GM19468 (cell line): ENCODE results near the gene SPEM2.

Experiments used
- ATAC-seq: cut with Tn5 transposase; IDR thresholded peaks from one replicate; pipeline ENCODE4 v1.9.1; 2021; ENCODE audit warnings: mild to moderate bottlenecking, moderate library complexity, moderate number of reproducible peaks; ENCODE audit not compliant: unreplicated experiment; ENCODE audit errors: extremely low read depth

The SPEM2 gene

DNA sequence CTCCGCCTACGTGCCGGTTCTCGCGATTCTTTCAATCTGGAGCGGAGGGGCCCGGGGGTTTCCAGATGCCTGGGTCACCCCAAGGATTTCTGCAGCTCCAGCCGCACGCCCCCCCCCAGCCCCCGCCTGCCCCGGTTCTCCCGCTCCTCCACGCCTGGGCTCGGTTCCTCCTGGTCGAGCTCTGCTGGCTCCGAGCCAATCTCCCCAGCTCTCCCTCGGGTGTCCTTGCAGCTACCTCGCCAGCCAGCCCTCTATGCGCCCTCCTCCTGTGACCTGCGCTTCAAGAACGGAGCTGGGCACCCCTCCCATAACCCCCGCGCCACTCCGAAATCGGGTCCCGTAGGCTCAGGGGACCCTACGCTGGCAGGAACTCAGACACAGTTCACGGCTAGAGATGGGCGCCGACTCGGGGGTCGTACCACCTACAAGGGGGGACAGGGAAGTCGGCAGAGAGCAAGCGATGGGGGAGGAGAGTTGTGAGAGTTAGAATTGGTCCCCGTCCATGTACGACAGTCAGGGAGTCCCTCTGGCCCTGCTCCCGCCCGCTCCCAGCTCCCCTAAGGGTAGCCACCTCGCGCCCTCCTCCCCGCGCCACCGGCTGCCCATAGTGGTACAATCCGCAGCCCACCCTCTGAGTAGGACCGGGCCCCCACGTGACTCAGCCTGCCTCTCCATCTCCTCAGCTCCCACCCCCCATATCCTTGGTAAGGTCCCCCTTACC, 14.9 kb downstream of the SPEM2 start:
- ATAC-seq: no peak

DNA sequence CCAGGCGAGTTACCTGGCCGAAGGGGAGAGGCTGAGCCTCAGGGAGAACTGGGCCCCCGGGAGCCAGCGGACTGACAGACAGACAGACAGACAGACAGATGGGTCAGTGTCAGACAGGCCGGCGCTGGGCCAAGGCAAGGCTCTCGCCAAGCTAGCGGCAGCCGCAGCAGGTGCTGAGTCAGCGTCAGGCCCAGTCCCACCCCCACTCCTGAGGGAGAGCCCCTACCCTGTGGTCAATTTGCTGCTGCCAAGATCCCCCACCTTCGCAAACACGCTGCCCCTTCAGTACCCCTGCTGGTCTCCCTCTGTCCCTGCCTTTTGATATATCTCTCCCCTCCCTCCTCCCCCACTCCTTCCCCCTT, 15.4 kb downstream of the SPEM2 start:
- no peak for ATAC-seq

DNA sequence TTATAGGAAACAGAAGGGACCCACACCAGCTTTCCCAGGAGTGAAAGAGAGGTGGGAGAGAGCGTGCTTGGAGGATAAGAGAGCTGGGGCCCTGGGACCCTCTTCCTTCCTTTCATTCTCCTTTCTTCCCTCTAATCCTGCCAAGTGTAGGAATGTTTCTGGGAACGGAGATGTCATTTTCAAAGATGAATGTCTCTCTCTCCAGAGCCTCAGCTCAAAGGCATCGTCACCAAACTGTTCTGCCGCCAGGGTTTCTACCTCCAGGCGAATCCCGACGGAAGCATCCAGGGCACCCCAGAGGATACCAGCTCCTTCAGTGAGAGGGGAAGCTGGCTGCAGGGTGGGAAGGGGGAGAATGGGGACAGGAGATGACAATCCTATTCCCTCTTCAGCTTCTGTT, 15.8 kb downstream of the SPEM2 start:
- ATAC-seq: no peak

DNA sequence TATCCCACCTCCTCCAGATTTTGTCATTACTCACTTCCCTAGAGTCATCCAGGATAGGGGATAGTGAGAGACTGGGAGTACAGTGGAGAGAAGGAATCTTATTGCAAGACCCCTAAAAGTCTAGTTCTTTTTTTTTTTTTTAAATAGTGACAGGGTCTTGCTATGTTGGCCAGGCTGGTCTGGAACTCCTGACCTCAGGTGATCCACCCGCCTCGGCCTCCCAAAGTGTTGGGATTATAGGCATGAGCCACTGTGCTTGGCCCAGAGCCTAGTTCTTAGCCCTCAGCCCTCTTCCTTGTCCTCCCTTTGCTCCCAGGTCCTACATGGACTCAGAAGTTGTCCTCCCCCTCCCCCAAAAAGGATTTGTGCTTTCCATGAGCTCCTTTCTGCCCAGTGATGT, 16.7 kb downstream of the SPEM2 start:
- ATAC-seq: no peak

DNA sequence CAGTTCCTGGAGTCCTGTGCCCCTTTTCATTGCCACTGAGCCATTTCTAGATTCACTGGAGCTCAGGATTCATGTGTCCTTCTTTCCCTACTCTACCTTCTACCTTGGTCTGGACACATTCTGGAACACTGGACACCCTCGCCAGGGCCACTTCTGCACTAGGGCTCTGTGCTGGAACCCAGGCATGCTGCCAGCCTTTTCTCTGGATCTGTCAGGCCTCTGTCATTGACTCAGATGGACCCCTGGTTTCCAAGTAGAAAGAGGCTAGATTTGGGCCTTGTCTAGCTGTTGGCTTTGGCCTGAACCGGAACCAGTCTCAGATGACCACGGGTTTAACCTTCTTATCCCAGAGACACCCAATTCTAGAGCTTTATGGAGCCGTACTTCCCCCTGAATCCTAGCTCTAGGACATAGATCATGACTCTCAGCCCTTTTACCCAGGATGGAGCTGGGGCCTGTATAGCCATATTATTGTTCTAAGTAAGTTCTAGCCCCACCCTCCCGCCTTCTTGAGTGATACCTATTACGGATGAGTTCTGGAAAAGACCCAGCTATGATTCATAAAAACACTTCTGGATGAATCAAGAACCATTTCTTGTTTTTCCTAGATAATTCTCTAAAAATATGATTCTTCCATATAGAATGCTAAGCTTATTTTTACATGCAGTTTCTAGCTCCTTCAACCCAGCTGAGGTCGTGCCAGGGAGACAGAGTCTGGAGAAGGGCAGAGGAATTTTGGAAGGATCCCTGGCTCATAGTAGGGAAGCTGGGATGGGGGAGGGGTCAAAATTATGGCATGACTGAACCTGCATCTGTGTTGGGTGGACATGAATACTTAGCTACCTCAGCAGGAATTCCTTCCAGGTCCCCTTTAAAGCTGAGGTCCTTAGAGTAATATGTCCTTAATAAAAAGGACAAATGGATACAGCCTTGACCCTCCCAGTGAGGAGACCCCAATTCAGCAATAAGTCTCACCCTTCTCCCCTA, 18.4 kb downstream of the SPEM2 start:
- no peak for ATAC-seq

DNA sequence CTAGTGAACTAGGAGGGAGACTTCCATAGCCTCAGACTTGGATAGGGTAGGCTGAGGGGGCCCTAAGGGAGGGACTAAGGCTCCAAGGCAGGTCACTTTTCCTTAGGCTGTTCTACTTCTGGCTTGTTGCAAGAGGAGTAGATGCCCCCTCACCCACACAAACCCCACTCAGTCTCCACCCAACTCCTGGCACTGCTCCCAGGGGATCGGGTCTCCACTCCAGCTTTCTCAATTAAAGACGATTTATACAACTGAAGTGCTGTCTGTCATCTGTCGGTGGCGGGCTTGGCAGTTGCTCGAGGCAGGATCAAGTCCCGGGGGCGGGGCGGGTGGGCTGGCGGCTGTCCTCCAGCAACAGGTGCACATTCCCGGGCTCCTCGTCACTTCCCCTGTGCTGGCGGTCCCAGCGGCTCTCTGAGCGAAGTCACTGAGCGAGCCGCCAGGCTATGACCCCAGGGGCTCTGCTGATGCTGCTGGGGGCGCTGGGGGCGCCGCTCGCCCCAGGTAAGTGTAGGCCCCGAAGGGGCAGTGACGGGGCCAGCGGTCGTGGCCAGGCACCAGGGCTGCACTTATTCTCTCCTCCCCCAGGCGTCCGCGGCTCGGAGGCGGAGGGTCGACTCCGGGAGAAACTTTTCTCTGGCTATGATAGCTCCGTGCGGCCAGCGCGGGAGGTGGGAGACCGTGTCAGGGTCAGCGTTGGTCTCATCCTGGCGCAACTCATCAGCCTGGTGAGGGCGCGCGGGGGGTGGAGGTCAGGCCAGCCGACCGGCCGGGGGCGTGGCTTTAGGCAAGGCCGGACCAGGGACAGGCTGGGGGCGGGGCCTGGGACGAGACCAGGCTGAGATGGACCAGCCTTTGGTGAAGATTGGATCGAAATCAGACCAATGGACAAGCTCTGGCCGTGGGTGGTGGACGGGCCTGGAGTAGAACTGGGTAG, 19.5 kb downstream of the SPEM2 start, which contains the start of gene CHRNB1:
Gene CHRNB1 (plus strand): TSS at position 380 of the 937 bp plus-strand sequence. CDS start 67 bp downstream, at position 447.
- ATAC-seq: no peak

DNA sequence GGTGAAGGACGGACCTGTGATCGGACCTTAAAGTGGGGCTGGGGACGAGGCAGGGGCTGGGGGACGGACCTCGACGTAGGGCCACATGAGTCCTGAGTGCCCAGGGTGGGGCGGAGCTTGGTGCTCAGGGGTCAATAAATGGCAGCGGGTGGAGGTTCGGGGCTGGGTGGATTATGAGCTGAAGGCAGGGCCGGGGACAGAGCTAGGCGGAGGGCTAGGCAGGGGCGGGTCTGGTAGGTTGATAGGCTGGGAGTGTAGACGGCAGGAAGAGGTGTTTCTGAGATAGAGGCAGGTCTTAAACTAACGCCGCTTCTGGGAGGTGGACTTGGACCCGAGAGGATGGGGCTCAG, 20.2 kb downstream of the SPEM2 start:
- no peak for ATAC-seq

GRCh38 chr17:7448461-7448860, 23.0 kb downstream of the SPEM2 start:
- ATAC-seq: no peak

- ATAC-seq: no peak
Observed at GRCh38 chr17:7459961-7460545, 34.6 kb downstream of the SPEM2 start.

DNA sequence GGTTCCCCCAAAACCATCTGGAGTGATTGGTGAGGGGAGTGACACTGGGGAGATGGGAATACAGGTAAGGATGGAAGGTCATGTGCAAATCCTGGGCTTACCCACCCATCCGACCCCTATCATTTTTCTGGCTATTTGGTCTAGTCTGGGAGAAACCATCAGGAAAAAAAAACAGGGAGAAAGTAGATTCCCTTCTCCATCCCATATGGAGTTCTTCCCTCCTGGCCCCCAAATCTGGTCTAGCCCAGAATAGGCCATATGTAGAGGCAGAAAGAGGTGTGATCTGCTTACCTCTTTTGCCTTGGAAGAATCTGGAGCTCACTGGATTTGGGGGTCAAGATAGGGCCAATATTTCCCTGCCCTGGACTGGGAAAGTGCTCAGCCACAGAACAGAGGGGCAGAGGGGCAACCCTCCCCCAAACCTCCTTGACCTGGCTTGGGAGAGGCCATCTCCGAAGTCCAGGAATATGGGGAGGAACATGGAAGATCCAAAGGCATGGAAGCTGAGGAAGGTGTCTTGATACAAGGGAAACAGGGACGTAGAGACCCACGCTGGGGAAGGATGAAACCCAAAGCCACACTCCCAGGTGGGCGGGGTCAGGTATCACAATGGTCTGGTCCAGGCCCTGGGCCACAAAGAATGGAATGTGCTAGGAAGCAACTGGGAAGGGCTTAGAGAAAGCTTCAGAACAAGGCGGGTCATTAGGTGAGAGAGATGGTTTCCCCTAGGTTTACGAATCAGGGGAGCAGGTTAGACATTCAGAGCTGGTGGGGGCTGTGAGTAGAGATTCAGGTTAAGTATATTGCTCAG, 35.6 kb downstream of the SPEM2 start:
- no peak for ATAC-seq

- ATAC-seq: no peak
Observed at GRCh38 chr17:7462474-7463371, 37.3 kb downstream of the SPEM2 start.

- no peak for ATAC-seq
Observed at GRCh38 chr17:7463372-7463846, 38.0 kb downstream of the SPEM2 start.

DNA sequence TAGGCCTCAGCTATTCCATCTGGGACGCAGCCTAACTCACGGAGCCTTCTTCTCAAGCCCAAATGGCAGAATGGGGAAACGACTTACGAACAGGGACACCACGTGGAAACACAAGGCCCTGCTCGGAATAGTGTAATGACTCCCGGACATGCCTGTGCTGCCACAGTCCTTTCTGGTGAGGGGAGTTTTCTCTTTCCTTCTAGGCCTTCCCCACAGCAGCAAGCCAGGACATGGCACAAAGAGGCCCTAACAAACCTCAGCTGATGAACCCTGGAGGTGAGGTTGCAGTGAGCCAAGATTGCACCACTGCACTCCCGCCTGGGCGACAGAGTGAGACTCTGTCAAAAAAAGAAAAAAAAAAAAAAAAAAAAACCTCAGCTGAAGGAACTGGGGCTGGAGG, 38.7 kb downstream of the SPEM2 start:
- no peak for ATAC-seq

DNA sequence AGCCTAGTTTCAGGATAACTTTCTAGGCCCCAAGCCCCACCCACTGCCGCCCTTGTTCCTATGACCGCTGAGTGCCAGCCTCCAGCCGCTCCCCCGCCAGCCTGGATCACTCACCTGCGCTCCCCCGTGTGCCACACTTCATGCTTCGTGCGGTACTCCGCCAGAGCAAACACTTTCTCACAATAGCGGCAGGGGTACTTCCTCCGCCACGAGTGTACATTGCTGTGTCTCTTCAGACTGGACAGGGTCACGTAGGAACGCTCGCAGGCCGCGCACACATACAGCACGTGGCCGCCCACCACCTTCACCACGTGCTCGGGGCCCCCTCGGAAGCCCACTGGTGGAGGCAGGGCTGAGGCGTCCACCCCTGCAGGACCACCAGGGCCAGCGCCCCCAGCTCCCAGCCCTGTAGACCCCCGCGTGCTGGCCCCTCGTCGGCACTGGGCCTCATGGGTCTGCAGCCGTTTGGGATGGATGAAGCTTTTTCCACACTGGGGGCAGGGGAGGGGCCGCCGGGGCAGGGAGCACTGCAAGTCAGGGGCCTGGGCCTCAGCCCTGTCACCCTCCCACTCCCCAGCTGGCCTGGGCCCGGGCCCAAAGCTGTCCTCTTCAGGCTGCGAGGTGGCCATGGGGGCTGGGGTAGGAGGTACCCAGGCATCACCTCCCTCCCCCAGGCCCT, 40.3 kb downstream of the SPEM2 start:
- no peak for ATAC-seq

GRCh38 chr17:7466318-7466638, 40.9 kb downstream of the SPEM2 start:
- ATAC-seq: no peak

GRCh38 chr17:7466639-7467341, 41.4 kb downstream of the SPEM2 start:
- ATAC-seq: no peak

GRCh38 chr17:7467498-7467897, 42.1 kb downstream of the SPEM2 start:
- ATAC-seq: no peak
